ENCODE data around the gene RNF157.

- no peak for TF ChIP-seq CTCF (IDR thresholded peaks at IDR 0.05 in 2 of 3, conservative IDR thresholded peaks at IDR 0.05 in 1 of 3; ENCODE audit: control insufficient read depth in 2 of 3, extremely low read depth in 1 of 3, insufficient read depth in 1 of 3, low read depth in 3 of 3, low read length in 3 of 3)
- peak; percentile 26 to 62; a peak in 2 of 4 replicates for TF ChIP-seq SRF (IDR thresholded peaks at IDR 0.05; ENCODE audit: low read depth in 2 of 2, low read length in 2 of 2)
- peak; percentile 12; the same call in 1 of the 2 replicates for TF ChIP-seq POLR2A (IDR thresholded peaks at IDR 0.05; ENCODE audit: low read depth, low read length)
- no peak for TF ChIP-seq MYC (IDR thresholded peaks at IDR 0.05; ENCODE audit: insufficient read depth, insufficient read length, insufficient replicate concordance, low read length, severe bottlenecking)
- TF ChIP-seq POLR2AphosphoS5 (IDR thresholded peaks at IDR 0.05; ENCODE audit: low read length), result no peak
- TF ChIP-seq SP1 (IDR thresholded peaks at IDR 0.05; ENCODE audit: low read depth, low read length), result no peak
- no peak for TF ChIP-seq CHD4 (IDR thresholded peaks at IDR 0.05)
- no peak for TF ChIP-seq GATAD2B (conservative IDR thresholded peaks at IDR 0.05; ENCODE audit: low read depth)
- TF ChIP-seq BHLHE40 (IDR thresholded peaks at IDR 0.05; ENCODE audit: borderline replicate concordance in 1 of 2, low read depth in 2 of 2, low read length in 1 of 2), result no peak
- TF ChIP-seq TAF1 (IDR thresholded peaks at IDR 0.05; ENCODE audit: borderline replicate concordance, low read depth, low read length), result no peak
These were observed 21.3 kb upstream of the RNF157 start for GRCh38 chr17:76261421-76262215.

Data from GM12878 (cell line).